Measurements from ENCODE around the gene COPS7A. TPM values are rescaled to one million over a fixed set of nuclear protein-coding genes. Genes with fewer than 3 reads are reported as not detected.
"Not testable (repeated sequence)": the region's sequence is repeated elsewhere in the genome, so short reads cannot be mapped to it uniquely, and the experiment has no call there.

The COPS7A gene
- total and polyA plus RNA-seq, 2 donors (not counting 1 experiment from before 2014, with no cell fraction given), result 79.1 to 114 TPM

DNA sequence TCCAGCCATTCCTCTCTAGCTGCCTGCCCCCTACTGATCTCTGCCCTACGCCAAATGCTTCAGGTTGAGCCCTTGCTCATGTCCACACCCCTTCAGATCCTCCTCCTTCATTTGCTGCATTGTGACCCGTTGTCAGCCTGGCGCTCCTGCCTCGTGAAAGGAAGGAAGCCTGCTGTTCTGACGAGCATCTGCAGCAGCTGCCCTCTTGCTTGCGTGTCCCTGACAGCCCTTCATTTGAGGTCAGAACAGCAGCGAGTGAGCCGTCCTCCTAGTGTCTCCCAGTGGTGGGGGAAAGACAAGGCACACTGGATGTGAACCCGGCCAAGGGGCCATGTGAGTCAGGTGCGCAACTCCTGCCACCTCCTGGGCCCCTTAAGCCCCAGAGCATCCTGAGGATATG lies 20.2 kb upstream of the COPS7A start:
- H3K9me3 ChIP-seq (ENCODE audit: control insufficient read depth, insufficient read depth, low read depth, low read length), result no peaks in the 10 kb centered on the region
- no peaks in the 10 kb centered on the region for H3K79me2 ChIP-seq (ENCODE audit: control insufficient read depth, insufficient read depth, low read length)
- H2AFZ ChIP-seq (ENCODE audit: low read length), result no peak overlapping the region
- H3K4me3 ChIP-seq (replicated peaks in 1 of 4; ENCODE audit: control extremely low read depth in 1 of 4, insufficient read depth in 1 of 4, low read depth in 3 of 4, low read length in 4 of 4), result no peak overlapping the region
- H3K4me1 ChIP-seq (ENCODE audit: control insufficient read depth, extremely low read depth, insufficient read depth, low read length), result peaks cover 4% of the 10 kb centered on the region
- H3K4me2 ChIP-seq (ENCODE audit: extremely low read depth, insufficient read depth, low read length), result no peak overlapping the region
- no peak for TF ChIP-seq EZH2 (IDR thresholded peaks at IDR 0.05; ENCODE audit: low read length, missing control alignments)
- TF ChIP-seq, protein P1, sequence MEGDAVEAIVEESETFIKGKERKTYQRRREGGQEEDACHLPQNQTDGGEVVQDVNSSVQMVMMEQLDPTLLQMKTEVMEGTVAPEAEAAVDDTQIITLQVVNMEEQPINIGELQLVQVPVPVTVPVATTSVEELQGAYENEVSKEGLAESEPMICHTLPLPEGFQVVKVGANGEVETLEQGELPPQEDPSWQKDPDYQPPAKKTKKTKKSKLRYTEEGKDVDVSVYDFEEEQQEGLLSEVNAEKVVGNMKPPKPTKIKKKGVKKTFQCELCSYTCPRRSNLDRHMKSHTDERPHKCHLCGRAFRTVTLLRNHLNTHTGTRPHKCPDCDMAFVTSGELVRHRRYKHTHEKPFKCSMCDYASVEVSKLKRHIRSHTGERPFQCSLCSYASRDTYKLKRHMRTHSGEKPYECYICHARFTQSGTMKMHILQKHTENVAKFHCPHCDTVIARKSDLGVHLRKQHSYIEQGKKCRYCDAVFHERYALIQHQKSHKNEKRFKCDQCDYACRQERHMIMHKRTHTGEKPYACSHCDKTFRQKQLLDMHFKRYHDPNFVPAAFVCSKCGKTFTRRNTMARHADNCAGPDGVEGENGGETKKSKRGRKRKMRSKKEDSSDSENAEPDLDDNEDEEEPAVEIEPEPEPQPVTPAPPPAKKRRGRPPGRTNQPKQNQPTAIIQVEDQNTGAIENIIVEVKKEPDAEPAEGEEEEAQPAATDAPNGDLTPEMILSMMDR (conservative IDR thresholded peaks at IDR 0.05 in 1 of 2, IDR thresholded peaks at IDR 0.05 in 1 of 2; ENCODE audit: low read depth in 1 of 2, low read length in 2 of 2), result no peak
- H3K9ac ChIP-seq (ENCODE audit: insufficient read depth, low read length), result no peak overlapping the region
- no peaks in the 10 kb centered on the region for H4K20me1 ChIP-seq (ENCODE audit: control insufficient read depth, extremely low read depth, insufficient read depth, low read length)
- DNase-seq (ENCODE audit: low read depth in 2 of 2), result no peak
- H3K27me3 ChIP-seq (ENCODE audit: control insufficient read depth, insufficient read depth, low read length), result peaks cover 38% of the 10 kb centered on the region
- H3K27ac ChIP-seq (ENCODE audit: insufficient read depth, low read length), result no peak overlapping the region
- H3K36me3 ChIP-seq (ENCODE audit: control insufficient read depth, insufficient read depth, low read length), result no peaks in the 10 kb centered on the region

DNA sequence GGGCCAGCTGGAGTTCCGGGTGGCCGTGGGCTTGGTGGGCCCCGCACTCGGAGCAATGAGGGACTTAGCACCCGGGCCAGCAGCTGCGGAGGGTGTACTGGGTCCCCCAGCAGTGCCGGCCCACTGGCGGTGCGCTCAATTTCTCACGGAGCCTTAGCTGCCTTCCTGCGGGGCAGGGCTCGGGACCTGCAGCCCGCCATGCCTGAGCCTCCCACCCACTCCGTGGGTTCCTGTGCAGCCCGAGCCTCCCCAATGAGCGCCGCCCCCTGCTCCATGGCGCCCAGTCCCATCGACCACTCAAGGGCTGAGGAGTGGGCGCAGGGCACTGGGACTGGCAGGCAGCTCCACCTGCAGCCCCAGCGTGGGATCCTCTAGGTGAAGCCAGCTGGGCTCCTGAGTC lies 15.5 kb upstream of the COPS7A start:
- not testable (repeated sequence) for H3K4me1 ChIP-seq (ENCODE audit: control insufficient read depth, extremely low read depth, insufficient read depth, low read length); H3K4me3 ChIP-seq (replicated peaks in 1 of 4; ENCODE audit: control extremely low read depth in 1 of 4, insufficient read depth in 1 of 4, low read depth in 3 of 4, low read length in 4 of 4); H3K27me3 ChIP-seq (ENCODE audit: control insufficient read depth, insufficient read depth, low read length); H3K27ac ChIP-seq (ENCODE audit: insufficient read depth, low read length); H2AFZ ChIP-seq (ENCODE audit: low read length); H3K9ac ChIP-seq (ENCODE audit: insufficient read depth, low read length); DNase-seq (ENCODE audit: low read depth in 2 of 2); H3K9me3 ChIP-seq (ENCODE audit: control insufficient read depth, insufficient read depth, low read depth, low read length); H3K4me2 ChIP-seq (ENCODE audit: extremely low read depth, insufficient read depth, low read length); H3K79me2 ChIP-seq (ENCODE audit: control insufficient read depth, insufficient read depth, low read length); H3K36me3 ChIP-seq (ENCODE audit: control insufficient read depth, insufficient read depth, low read length); H4K20me1 ChIP-seq (ENCODE audit: control insufficient read depth, extremely low read depth, insufficient read depth, low read length)

DNA sequence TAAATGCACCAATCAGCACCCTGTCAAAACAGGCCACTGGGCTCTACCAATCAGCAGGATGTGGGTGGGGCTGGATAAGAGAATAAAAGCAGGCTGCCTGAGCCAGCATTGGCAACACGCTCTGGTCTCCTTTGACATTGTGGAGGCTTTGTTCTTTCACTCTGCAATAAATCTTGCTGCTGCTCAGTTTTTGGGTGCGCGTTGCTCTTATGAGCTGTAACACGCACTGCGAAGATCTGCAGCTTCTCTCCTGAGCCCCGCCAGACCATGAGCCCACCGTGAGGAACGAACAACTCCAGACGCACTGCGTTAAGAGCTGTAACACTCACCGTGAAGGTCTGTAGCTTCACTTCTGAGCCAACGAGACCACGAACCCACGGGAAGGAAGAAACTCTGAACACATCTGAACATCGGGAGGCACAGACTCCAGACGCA lies 14.9 kb upstream of the COPS7A start:
- Histone ChIP-seq H3K9ac (ENCODE audit: insufficient read depth, low read length) (no peak overlapping the region), H3K27ac (ENCODE audit: insufficient read depth, low read length) (no peak overlapping the region), H3K4me2 (ENCODE audit: extremely low read depth, insufficient read depth, low read length) (no peak overlapping the region), H3K36me3 (ENCODE audit: control insufficient read depth, insufficient read depth, low read length) (no peaks in the 10 kb centered on the region), H3K79me2 (ENCODE audit: control insufficient read depth, insufficient read depth, low read length) (no peaks in the 10 kb centered on the region), H3K9me3 (ENCODE audit: control insufficient read depth, insufficient read depth, low read depth, low read length) (no peaks in the 10 kb centered on the region), H3K4me3 (replicated peaks in 1 of 4; ENCODE audit: control extremely low read depth in 1 of 4, insufficient read depth in 1 of 4, low read depth in 3 of 4, low read length in 4 of 4) (no peak overlapping the region), H2AFZ (ENCODE audit: low read length) (no peak overlapping the region), H3K4me1 (ENCODE audit: control insufficient read depth, extremely low read depth, insufficient read depth, low read length) (no peaks in the 10 kb centered on the region), H3K27me3 (ENCODE audit: control insufficient read depth, insufficient read depth, low read length) (peaks cover 3% of the 10 kb centered on the region), H4K20me1 (ENCODE audit: control insufficient read depth, extremely low read depth, insufficient read depth, low read length) (no peaks in the 10 kb centered on the region)
- TF ChIP-seq, protein P1 (conservative IDR thresholded peaks at IDR 0.05 in 1 of 2, IDR thresholded peaks at IDR 0.05 in 1 of 2; ENCODE audit: low read depth in 1 of 2, low read length in 2 of 2), result no peak
- TF ChIP-seq EZH2 (IDR thresholded peaks at IDR 0.05; ENCODE audit: low read length, missing control alignments), result no peak
- no peak for DNase-seq (ENCODE audit: low read depth in 2 of 2)

DNA sequence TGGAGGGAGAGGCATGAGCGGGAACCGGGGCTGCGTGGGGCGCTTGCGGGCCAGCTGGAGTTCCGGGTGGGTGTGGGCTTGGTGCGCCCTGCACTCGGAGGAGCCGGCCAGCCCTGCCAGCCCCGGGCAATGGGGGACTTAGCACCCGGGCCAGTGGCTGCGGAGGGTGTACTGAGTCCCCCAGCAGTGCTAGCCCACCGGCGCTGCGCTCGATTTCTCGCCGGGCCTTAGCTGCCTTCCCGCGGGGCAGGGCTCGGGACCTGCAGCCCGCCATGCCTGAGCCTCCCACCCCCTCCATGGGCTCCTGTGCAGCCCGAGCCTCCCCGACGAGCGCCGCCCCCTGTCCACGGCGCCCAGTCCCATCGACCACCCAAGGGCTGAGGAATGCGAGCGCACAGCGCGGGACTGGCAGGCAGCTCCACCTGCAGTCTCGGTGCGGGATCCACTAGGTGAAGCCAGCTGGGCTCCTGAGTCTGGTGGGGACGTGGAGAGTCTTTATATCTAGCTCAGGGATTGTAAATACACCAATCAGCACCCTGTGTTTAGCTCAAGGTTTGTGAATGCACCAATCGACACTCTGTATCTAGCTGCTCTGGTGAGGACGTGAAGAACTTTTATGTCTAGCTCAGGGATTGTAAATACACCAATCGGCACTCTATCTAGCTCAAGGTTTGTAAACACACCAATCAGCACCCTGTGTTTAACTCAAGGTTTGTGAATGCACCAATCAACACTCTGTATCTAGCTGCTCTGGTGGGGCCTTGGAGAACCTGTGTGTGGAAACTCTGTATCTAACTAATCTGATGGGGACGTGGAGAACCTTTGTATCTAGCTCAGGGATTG lies 7.6 kb upstream of the COPS7A start:
- not testable (repeated sequence) for H2AFZ ChIP-seq (ENCODE audit: low read length); DNase-seq (ENCODE audit: low read depth in 2 of 2); H3K9me3 ChIP-seq (ENCODE audit: control insufficient read depth, insufficient read depth, low read depth, low read length)

More for the DNA sequence above, 7.6 kb upstream of the COPS7A start:
- not testable (repeated sequence) for H3K4me2 ChIP-seq (ENCODE audit: extremely low read depth, insufficient read depth, low read length); H3K36me3 ChIP-seq (ENCODE audit: control insufficient read depth, insufficient read depth, low read length); H3K4me3 ChIP-seq (replicated peaks in 1 of 4; ENCODE audit: control extremely low read depth in 1 of 4, insufficient read depth in 1 of 4, low read depth in 3 of 4, low read length in 4 of 4); H3K27me3 ChIP-seq (ENCODE audit: control insufficient read depth, insufficient read depth, low read length); H3K27ac ChIP-seq (ENCODE audit: insufficient read depth, low read length); H3K4me1 ChIP-seq (ENCODE audit: control insufficient read depth, extremely low read depth, insufficient read depth, low read length); H4K20me1 ChIP-seq (ENCODE audit: control insufficient read depth, extremely low read depth, insufficient read depth, low read length); H3K79me2 ChIP-seq (ENCODE audit: control insufficient read depth, insufficient read depth, low read length); H3K9ac ChIP-seq (ENCODE audit: insufficient read depth, low read length)
